ENCODE measurements around the gene RAPGEF5. TPM values are rescaled to one million over a fixed set of nuclear protein-coding genes. Genes with fewer than 3 reads are reported as not detected.

RAPGEF5 gene
- total RNA-seq, 2 donors from 2014 or later: 66.5 to 70.8 TPM

DNA sequence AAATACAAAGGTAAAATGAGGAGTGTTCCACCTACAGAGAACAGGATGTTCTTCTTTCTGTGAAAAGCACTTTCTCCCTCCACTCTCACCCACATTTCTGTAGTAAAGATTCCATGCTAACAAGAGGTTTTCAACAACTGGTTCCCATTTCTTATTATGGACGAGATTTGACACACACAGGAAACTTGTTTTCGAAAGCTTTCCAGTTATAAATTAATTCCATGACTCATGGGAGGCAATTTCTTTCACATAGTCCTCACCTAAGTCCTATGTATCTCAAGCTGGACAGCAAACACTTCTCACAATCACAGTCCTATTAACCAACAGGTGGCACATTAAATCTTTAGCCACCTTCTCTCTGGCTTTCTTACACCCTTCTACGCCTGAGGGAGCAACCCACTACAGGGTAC lies 24.5 kb downstream of the RAPGEF5 start:
- DNase-seq (ENCODE audit: low spot score): no peak
- ATAC-seq (ENCODE audit: insufficient number of reproducible peaks, low FRiP score, low read depth): no peak
- TF ChIP-seq, protein P1, sequence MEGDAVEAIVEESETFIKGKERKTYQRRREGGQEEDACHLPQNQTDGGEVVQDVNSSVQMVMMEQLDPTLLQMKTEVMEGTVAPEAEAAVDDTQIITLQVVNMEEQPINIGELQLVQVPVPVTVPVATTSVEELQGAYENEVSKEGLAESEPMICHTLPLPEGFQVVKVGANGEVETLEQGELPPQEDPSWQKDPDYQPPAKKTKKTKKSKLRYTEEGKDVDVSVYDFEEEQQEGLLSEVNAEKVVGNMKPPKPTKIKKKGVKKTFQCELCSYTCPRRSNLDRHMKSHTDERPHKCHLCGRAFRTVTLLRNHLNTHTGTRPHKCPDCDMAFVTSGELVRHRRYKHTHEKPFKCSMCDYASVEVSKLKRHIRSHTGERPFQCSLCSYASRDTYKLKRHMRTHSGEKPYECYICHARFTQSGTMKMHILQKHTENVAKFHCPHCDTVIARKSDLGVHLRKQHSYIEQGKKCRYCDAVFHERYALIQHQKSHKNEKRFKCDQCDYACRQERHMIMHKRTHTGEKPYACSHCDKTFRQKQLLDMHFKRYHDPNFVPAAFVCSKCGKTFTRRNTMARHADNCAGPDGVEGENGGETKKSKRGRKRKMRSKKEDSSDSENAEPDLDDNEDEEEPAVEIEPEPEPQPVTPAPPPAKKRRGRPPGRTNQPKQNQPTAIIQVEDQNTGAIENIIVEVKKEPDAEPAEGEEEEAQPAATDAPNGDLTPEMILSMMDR (IDR thresholded peaks at IDR 0.05): no peak

GRCh38 chr7:22331704-22332103 lies 25.2 kb downstream of the RAPGEF5 start:
- Histone ChIP-seq H3K27me3 (replicated peaks; ENCODE audit: insufficient read depth) (no peaks in the 10 kb centered on the region), H3K4me3 (no peak overlapping the region), H3K4me1 (ENCODE audit: control insufficient read depth in 1 of 2, low read depth in 2 of 2) (no peaks in the 10 kb centered on the region), H3K27ac (no peak overlapping the region), H3K36me3 (no peaks in the 10 kb centered on the region), H3K9me3 (no peaks in the 10 kb centered on the region)
- ATAC-seq (ENCODE audit: insufficient number of reproducible peaks, low FRiP score, low read depth) (no peak), DNase-seq (ENCODE audit: low spot score) (no peak)
- TF ChIP-seq, protein P1 (IDR thresholded peaks at IDR 0.05): no peak

More for the DNA sequence above, 24.5 kb downstream of the RAPGEF5 start:
- Histone ChIP-seq H3K27ac (no peak overlapping the region), H3K4me1 (ENCODE audit: control insufficient read depth in 1 of 2, low read depth in 2 of 2) (no peaks in the 10 kb centered on the region), H3K36me3 (no peaks in the 10 kb centered on the region), H3K4me3 (no peak overlapping the region), H3K9me3 (no peaks in the 10 kb centered on the region), H3K27me3 (replicated peaks; ENCODE audit: insufficient read depth) (no peaks in the 10 kb centered on the region)

DNA sequence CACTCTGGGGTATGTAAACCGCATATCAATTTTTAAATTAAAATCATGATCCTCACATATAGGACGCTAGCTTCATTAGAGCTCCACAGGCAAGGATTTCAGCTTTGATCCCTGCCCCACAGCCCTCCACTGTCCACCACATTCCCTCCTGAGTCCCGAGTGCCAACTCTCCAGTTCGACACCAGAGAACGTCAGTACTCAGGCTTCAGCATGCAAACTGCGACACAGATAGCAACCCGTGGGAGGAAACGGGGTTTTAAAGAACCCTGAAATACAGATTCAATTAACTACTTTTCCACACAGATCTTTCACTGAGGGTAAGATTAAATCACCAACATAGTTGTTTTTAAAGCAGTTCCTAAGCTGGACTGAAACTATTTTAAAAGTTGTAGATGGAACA lies 26.1 kb downstream of the RAPGEF5 start:
- no peak overlapping the region for H3K27ac ChIP-seq
- no peak overlapping the region for H3K4me3 ChIP-seq
- H3K27me3 ChIP-seq (replicated peaks; ENCODE audit: insufficient read depth): no peaks in the 10 kb centered on the region
- TF ChIP-seq, protein P1 (IDR thresholded peaks at IDR 0.05): no peak
- no peaks in the 10 kb centered on the region for H3K4me1 ChIP-seq (ENCODE audit: control insufficient read depth in 1 of 2, low read depth in 2 of 2)
- no peaks in the 10 kb centered on the region for H3K36me3 ChIP-seq
- no peak for ATAC-seq (ENCODE audit: insufficient number of reproducible peaks, low FRiP score, low read depth)
- no peaks in the 10 kb centered on the region for H3K9me3 ChIP-seq
- DNase-seq (ENCODE audit: low spot score): no peak

DNA sequence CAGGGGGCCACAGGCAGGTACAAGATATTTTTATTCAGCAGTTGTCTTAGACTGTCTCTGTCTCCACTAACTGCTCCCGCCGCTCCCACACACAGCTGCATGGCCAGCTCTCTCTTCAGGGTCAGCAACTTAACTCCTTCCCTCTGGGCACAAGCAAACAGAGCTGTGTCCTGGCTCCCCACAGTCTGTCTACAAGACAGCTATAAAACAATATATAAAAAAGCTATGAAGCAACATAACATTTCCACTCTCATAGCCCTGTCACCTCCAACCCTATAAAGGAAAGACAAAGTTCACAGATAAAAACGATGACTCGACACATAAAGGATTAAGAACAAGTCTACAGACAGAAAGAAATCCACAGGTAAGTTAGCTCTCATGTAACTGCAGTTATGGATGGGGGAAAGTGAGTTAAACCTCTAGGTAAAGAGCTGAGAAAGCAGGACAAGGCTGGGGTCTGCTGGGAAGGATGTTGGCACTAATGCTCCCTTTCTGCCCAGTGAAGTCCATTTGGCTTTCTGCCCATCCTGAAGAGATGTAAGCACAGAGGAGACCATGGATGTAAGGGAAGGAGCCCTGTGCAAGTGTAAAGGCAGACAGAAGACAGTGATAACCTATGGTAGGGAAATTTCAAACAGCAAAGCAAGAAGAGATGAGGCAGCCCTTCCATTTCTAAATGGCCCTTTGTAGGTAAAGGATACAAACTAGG lies 27.0 kb downstream of the RAPGEF5 start:
- DNase-seq (ENCODE audit: low spot score) (no peak), ATAC-seq (ENCODE audit: insufficient number of reproducible peaks, low FRiP score, low read depth) (no peak)
- Histone ChIP-seq H3K27me3 (replicated peaks; ENCODE audit: insufficient read depth) (no peaks in the 10 kb centered on the region), H3K9me3 (no peaks in the 10 kb centered on the region), H3K4me1 (ENCODE audit: control insufficient read depth in 1 of 2, low read depth in 2 of 2) (no peaks in the 10 kb centered on the region), H3K27ac (no peak overlapping the region), H3K4me3 (no peak overlapping the region), H3K36me3 (no peaks in the 10 kb centered on the region)
- TF ChIP-seq, protein P1 (IDR thresholded peaks at IDR 0.05): no peak

- TF ChIP-seq, protein P1 (IDR thresholded peaks at IDR 0.05): no peak
- H3K36me3 ChIP-seq: no peaks in the 10 kb centered on the region
- no peaks in the 10 kb centered on the region for H3K9me3 ChIP-seq
- H3K27ac ChIP-seq: no peak overlapping the region
- no peak overlapping the region for H3K4me3 ChIP-seq
- ATAC-seq (ENCODE audit: insufficient number of reproducible peaks, low FRiP score, low read depth): no peak
- no peaks in the 10 kb centered on the region for H3K27me3 ChIP-seq (replicated peaks; ENCODE audit: insufficient read depth)
- no peaks in the 10 kb centered on the region for H3K4me1 ChIP-seq (ENCODE audit: control insufficient read depth in 1 of 2, low read depth in 2 of 2)
- DNase-seq (ENCODE audit: low spot score): no peak
Measured at GRCh38 chr7:22326181-22326580, 30.8 kb downstream of the RAPGEF5 start.
